IgD-negative memory B cell (primary cell): ENCODE results near the gene WTAP. TPM values are rescaled to one million over a fixed set of nuclear protein-coding genes. Genes with fewer than 3 reads are reported as not detected.
"Not testable (repeated sequence)": the region's sequence is repeated elsewhere in the genome, so short reads cannot be mapped to it uniquely, and the experiment has no call there.

Experiments
- H3K27ac Mint-ChIP-seq, 3 donors: one replicate each; pipeline ENCODE4 v1.8.0; 2020 to 2022; ENCODE audit warnings: mild to moderate bottlenecking in 3 of 3, mixed read lengths in 3 of 3, moderate library complexity in 1 of 3
- H3K27me3 Mint-ChIP-seq: one replicate; pipeline ENCODE4 v1.8.0; 2021; ENCODE audit warnings: mixed read lengths
- H3K36me3 Mint-ChIP-seq: one replicate; pipeline ENCODE4 v1.8.0; 2020; ENCODE audit warnings: mild to moderate bottlenecking, mixed read lengths
- H3K4me1 Mint-ChIP-seq, 3 donors: one replicate each; pipeline ENCODE4 v1.8.0; 2020 to 2022; ENCODE audit warnings: mixed read lengths in 3 of 3, mild to moderate bottlenecking in 1 of 3
- H3K4me3 Mint-ChIP-seq, 4 donors: one replicate each; pipeline ENCODE4 v1.8.0; 2020 to 2022; ENCODE audit warnings: mild to moderate bottlenecking in 4 of 4, mixed read lengths in 4 of 4, moderate library complexity in 3 of 4
- H3K9me3 Mint-ChIP-seq, 3 donors: one replicate each; pipeline ENCODE4 v1.8.0; 2020 to 2021; ENCODE audit warnings: mixed read lengths in 3 of 3, mild to moderate bottlenecking in 1 of 3
- polyA plus RNA-seq: library from polyadenylated mRNA; unstranded; fragments of 300-500 nt; fragmentation: Illumina TruSeq; gene quantifications from one replicate; pipeline ENCODE4 v1.2.3, GENCODE V29; 2021

The WTAP gene
- polyA plus RNA-seq, 1 donor from 2014 or later, result 127 TPM

GRCh38 chr6:159788276-159788675 is 61.0 kb downstream of the WTAP start:
- H3K27me3 Mint-ChIP-seq, result no peaks in the 10 kb centered on the region
- peaks cover 5% of the 10 kb centered on the region for H3K36me3 Mint-ChIP-seq
- H3K4me3 Mint-ChIP-seq, result peak overlapping the region; percentile 93 to 100 (median 98)
- no peaks in the 10 kb centered on the region for H3K9me3 Mint-ChIP-seq
- peaks cover 25 to 38% (median 31%) of the 10 kb centered on the region in 3 donors for H3K4me1 Mint-ChIP-seq
- peak overlapping the region; percentile 69 to 96 (median 91) for H3K27ac Mint-ChIP-seq

DNA sequence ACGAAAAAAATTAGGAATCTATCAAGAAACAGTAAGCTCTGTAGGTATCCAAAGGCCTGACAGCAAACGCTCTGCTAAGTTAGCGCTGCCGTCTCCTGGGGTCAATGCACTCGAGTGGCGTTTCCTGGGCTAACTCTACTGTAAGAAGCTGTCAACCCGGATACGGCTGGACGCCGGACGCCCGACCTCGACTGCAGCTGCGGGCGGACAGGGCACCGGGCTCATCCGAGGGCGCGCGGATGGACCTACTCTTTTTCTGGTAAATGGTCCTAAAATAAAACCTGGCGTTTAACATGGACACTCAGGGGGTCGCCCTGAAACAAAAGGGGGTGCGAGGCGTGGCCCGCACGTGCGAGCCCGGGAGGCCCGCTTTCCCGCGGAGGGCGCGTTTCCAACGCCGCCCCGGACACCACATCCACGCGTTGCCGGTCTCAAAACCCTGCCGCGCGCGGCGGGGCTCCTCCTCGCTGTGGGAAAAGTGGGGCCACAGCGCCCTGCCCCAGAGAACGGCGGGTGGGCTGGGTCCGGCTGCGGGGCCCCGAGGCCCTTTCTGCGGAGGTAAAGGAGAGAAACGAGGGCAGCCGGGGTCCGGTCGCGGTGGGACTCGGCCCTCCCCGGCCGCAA is 61.6 kb downstream of the WTAP start:
- Mint-ChIP-seq H3K27ac (peak overlapping the region; percentile 91 to 99 (median 96)), H3K9me3 (no peaks in the 10 kb centered on the region), H3K4me3 (peak overlapping the region; percentile 93 to 100 (median 98)), H3K4me1 (peaks cover 25 to 38% (median 31%) of the 10 kb centered on the region in 3 donors), H3K36me3 (peaks cover 4% of the 10 kb centered on the region), H3K27me3 (no peaks in the 10 kb centered on the region)

DNA sequence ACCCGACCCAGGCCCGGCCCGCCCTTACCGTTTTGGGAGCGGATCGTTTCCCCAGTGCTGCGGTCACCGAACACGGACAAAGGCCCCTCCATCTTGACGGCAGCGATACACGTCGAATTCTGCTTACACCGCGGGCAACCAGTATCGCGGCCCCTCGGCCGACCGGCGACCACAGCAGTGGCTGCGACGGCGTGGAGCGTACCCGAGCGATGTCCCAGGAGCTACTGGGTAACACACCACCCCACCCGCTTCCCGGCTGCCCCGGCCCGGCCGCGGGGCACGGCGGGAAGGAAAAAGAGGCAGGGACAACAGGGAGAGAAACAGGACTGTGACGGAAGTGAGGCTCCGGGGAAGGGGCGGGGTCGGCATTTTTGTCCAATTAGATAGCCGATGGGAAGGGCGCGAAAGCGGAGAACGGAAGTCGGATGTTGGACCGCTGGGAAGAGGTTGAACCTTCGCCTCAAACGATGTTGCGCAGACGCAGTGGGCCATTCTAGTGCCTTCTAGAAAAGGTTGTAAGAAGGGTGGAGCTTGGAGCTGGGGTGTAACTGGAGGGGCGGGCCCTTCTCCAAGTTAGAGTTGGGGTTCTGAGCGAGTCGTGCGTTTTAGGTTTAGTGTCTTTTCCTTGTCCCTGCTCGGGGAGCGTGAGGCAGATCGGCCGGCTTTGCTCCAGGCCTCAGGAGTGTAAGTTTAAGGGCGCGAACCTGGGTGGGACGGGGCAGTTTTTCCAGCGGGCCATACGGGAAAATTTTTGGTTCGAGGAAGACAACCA is 62.3 kb downstream of the WTAP start, which contains the start of gene TCP1:
Gene TCP1, minus strand, starts transcription at position 226 of the 772 bp plus-strand sequence. Its CDS starts 134 bp downstream, at position 92.
- Mint-ChIP-seq H3K27me3 (no peaks in the 10 kb centered on the region), H3K9me3 (no peaks in the 10 kb centered on the region), H3K4me1 (peaks cover 25 to 40% (median 33%) of the 10 kb centered on the region in 3 donors), H3K27ac (peak within 1 kb of the TSS; percentile 95 to 99 (median 96)), H3K36me3 (peaks cover 3% of the 10 kb centered on the region), H3K4me3 (peak within 1 kb of the TSS; percentile 97 to 100 (median 100))

DNA sequence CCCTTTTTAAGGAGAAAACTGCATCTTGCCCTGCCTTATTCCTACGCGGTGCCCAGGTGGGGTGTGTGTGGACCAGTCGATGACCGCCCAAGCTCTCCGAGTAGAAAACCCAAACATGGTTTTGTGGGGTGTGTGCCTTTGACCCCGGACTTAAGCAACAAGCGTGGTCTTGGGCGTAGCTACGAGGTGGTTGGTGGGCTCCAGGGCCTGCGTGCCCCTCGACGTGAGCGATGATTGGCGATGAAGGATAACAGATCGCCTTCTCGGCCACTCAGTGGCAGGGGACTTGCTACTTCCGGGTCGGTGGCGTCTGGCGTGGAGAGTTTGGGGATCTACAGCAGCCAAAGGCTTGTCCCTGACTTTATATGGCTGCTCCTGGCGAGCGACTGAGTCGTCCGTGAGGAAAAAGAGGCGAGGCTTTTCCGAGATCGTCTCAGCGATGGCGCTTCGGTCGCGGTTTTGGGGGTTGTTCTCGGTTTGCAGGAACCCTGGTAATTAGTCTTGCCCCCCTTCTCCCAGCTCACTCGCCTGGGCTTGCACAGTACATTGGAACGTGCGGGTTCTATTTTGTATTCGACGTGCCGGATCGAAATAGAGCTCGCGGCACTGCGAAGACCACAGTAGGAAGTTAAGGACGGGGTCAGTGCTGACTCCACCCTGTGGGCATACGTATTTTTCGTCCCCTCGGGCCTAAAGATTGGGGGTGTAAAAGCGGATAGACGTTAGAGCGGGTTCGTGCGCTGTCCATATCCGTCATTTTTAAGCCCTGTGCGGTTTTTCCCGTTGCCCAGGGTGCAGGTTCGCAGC is 63.0 kb downstream of the WTAP start, which contains the start of gene MRPL18:
Gene MRPL18, plus strand, starts transcription at position 319 of the 807 bp plus-strand sequence. Its CDS starts 121 bp downstream, at position 440.
- peak within 1 kb of the TSS; percentile 97 to 100 (median 100) for H3K4me3 Mint-ChIP-seq
- H3K27me3 Mint-ChIP-seq, result no peaks in the 10 kb centered on the region
- peaks cover 3% of the 10 kb centered on the region for H3K36me3 Mint-ChIP-seq
- H3K9me3 Mint-ChIP-seq, result no peaks in the 10 kb centered on the region
- peaks cover 25 to 38% (median 36%) of the 10 kb centered on the region in 3 donors for H3K4me1 Mint-ChIP-seq
- peak within 1 kb of the TSS; percentile 95 to 99 (median 96) for H3K27ac Mint-ChIP-seq

GRCh38 chr6:159790956-159791598 is 63.8 kb downstream of the WTAP start:
- Mint-ChIP-seq H3K4me3 (peak overlapping the region; percentile 97 to 100 (median 100)), H3K27ac (peak overlapping the region; percentile 95 to 99 (median 96)), H3K27me3 (no peaks in the 10 kb centered on the region), H3K4me1 (peaks cover 25 to 38% (median 36%) of the 10 kb centered on the region in 3 donors), H3K9me3 (no peaks in the 10 kb centered on the region), H3K36me3 (peaks cover 3% of the 10 kb centered on the region)

GRCh38 chr6:159794976-159795375 is 67.7 kb downstream of the WTAP start:
- not testable (repeated sequence) for H3K27me3 Mint-ChIP-seq, H3K9me3 Mint-ChIP-seq, H3K36me3 Mint-ChIP-seq, H3K27ac Mint-ChIP-seq, H3K4me3 Mint-ChIP-seq
- H3K4me1 Mint-ChIP-seq, result peaks cover 11 to 21% (median 20%) of the 10 kb centered on the region in 3 donors

- no peaks in the 10 kb centered on the region for H3K9me3 Mint-ChIP-seq
- peaks cover 4% of the 10 kb centered on the region for H3K36me3 Mint-ChIP-seq
- no peaks in the 10 kb centered on the region for H3K27me3 Mint-ChIP-seq
- H3K27ac Mint-ChIP-seq, result no peak overlapping the region
- H3K4me3 Mint-ChIP-seq, result no peak overlapping the region
- H3K4me1 Mint-ChIP-seq, result peaks cover 0 to 7% (median 6%) of the 10 kb centered on the region in 3 donors
These were observed 70.2 kb downstream of the WTAP start for GRCh38 chr6:159797554-159797953.

GRCh38 chr6:159800141-159800865 is 73.0 kb downstream of the WTAP start, which contains the start of gene PNLDC1:
PNLDC1 (plus strand) TSS chr6:159800276; CDS start chr6:159800308, 32 bp downstream.
- Mint-ChIP-seq H3K27ac (peak within 1 kb of the TSS in 1 of 3 donors; percentile 21), H3K9me3 (no peaks in the 10 kb centered on the region), H3K36me3 (peaks cover 4% of the 10 kb centered on the region), H3K4me1 (peaks cover 0 to 4% (median 1%) of the 10 kb centered on the region in 3 donors), H3K4me3 (no peak within 1 kb of the TSS), H3K27me3 (no peaks in the 10 kb centered on the region)

GRCh38 chr6:159801935-159802334 is 74.6 kb downstream of the WTAP start:
- no peak overlapping the region for H3K4me3 Mint-ChIP-seq
- no peaks in the 10 kb centered on the region for H3K27me3 Mint-ChIP-seq
- no peaks in the 10 kb centered on the region for H3K9me3 Mint-ChIP-seq
- H3K27ac Mint-ChIP-seq, result no peak overlapping the region
- H3K36me3 Mint-ChIP-seq, result peaks cover 7% of the 10 kb centered on the region
- H3K4me1 Mint-ChIP-seq, result peaks cover 0 to 2% (median 1%) of the 10 kb centered on the region in 3 donors

DNA sequence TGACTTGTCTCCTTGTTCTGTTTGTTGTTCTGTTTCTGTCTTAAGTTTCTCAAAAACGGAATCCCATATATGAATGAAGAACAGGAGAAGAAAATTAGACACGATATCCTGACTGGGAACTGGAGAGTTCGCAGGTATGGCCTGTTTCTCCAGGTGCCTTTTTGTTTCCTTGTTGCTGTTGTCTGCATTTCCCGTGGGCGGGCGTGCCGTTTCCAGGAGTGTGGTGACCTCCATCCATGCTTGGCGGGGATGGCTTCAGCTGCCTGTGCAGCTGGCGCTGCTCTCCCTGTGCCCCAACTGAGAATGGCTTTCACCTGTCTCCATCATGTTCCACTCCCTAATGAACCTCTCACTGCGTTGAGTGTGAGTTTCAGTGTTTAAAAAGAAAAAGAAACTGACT is 77.2 kb downstream of the WTAP start:
- Mint-ChIP-seq H3K9me3 (no peaks in the 10 kb centered on the region), H3K36me3 (peaks cover 3% of the 10 kb centered on the region), H3K27me3 (no peaks in the 10 kb centered on the region), H3K27ac (no peak overlapping the region), H3K4me3 (no peak overlapping the region), H3K4me1 (peaks cover 0 to 2% (median 0%) of the 10 kb centered on the region in 3 donors)

GRCh38 chr6:159805440-159806020 is 78.2 kb downstream of the WTAP start:
- Mint-ChIP-seq H3K27ac (no peak overlapping the region), H3K27me3 (no peaks in the 10 kb centered on the region), H3K4me3 (no peak overlapping the region), H3K4me1 (peaks cover 0 to 3% (median 0%) of the 10 kb centered on the region in 3 donors), H3K36me3 (peaks cover 3% of the 10 kb centered on the region), H3K9me3 (no peaks in the 10 kb centered on the region)
